KMS-11 (cell line): ENCODE results near the gene ZNF480.

Experiments used
- H2AFZ ChIP-seq: fragments of 200-600 bp; sonication (generic); 2 replicates; pipeline ENCODE4 v1.6.1; 2016; ENCODE audit warnings: antibody characterized with exemption, mixed run types, low read depth
- H3K27ac ChIP-seq: fragments of 200-600 bp; sonication (generic); 2 replicates; pipeline ENCODE4 v1.6.1; 2016; ENCODE audit warnings: mild to moderate bottlenecking, mixed run types
- H3K27me3 ChIP-seq: fragments of 200-600 bp; sonication (generic); 2 replicates; pipeline ENCODE4 v1.6.1; 2017; ENCODE audit warnings: mild to moderate bottlenecking, low read depth, mixed run types, moderate library complexity; ENCODE audit not compliant: insufficient read depth
- H3K36me3 ChIP-seq: fragments of 200-600 bp; sonication (generic); 2 replicates; pipeline ENCODE4 v1.6.1; 2017; ENCODE audit warnings: mild to moderate bottlenecking, mixed run types; ENCODE audit not compliant: insufficient read depth
- H3K4me1 ChIP-seq: fragments of 200-600 bp; sonication (generic); 2 replicates; pipeline ENCODE4 v1.6.1; 2016; ENCODE audit warnings: mild to moderate bottlenecking, low read depth, mixed run types; ENCODE audit not compliant: poor library complexity, severe bottlenecking
- H3K4me2 ChIP-seq: fragments of 200-600 bp; sonication (generic); 2 replicates; pipeline ENCODE4 v1.7.0; 2016; ENCODE audit warnings: mild to moderate bottlenecking, mixed run types
- H3K4me3 ChIP-seq: fragments of 200-600 bp; sonication (generic); IDR thresholded peaks from 2 replicates; pipeline ENCODE4 v1.6.1; 2017; ENCODE audit warnings: low read depth, low read length, mixed read lengths; ENCODE audit not compliant: insufficient read depth
- H3K79me2 ChIP-seq: fragments of 200-600 bp; sonication (generic); 2 replicates; pipeline ENCODE4 v1.6.1; 2016; ENCODE audit warnings: low read depth, mixed run types; ENCODE audit not compliant: insufficient read depth
- H3K9ac ChIP-seq: fragments of 200-600 bp; sonication (generic); 2 replicates; pipeline ENCODE4 v1.6.1; 2016; ENCODE audit warnings: mild to moderate bottlenecking, mixed run types
- H4K20me1 ChIP-seq: fragments of 200-600 bp; sonication (generic); 2 replicates; pipeline ENCODE4 v1.6.1; 2016; ENCODE audit warnings: mild to moderate bottlenecking, mixed run types; ENCODE audit not compliant: insufficient read depth
- TF ChIP-seq, protein P1 (sequence below): fragments of 200-600 bp; sonication (generic); conservative IDR thresholded peaks from 2 replicates; pipeline ENCODE4 v1.6.1; 2017; ENCODE audit warnings: low read depth, mild to moderate bottlenecking, antibody characterized with exemption, low read length, moderate library complexity, mixed read lengths

ZNF480 gene

DNA sequence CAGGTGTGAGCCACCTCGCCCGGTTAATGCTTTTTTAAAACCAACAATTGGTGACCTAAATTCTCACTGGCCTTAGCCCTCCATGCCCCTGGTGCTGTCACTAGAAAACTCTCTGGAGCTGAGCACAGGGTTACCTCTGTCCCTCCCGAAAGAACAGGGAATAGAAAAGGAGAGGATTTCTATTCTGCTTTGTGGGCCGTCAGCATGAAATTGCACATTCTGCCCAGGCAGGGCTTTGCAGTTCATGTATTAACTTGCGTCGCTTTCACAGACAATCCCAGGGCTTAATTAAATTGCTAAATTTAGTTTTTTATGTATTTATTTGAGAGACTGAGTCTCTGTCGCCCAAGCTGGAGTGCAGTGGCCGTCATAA is 583 bp upstream of the ZNF480 start:
- Histone ChIP-seq H3K27me3 (no peaks in the 10 kb centered on the region), H3K27ac (peak overlapping the region; percentile 20; the same call in 1 of the 2 replicates), H3K79me2 (no peaks in the 10 kb centered on the region), H3K9ac (no peak overlapping the region), H3K4me2 (peak overlapping the region; percentile 73), H3K36me3 (peaks cover 7% of the 10 kb centered on the region), H2AFZ (peak overlapping the region; percentile 66; the same call in 1 of the 2 replicates), H4K20me1 (no peaks in the 10 kb centered on the region), H3K4me3 (no peak overlapping the region), H3K4me1 (peaks cover 16% of the 10 kb centered on the region)
- TF ChIP-seq, protein P1, sequence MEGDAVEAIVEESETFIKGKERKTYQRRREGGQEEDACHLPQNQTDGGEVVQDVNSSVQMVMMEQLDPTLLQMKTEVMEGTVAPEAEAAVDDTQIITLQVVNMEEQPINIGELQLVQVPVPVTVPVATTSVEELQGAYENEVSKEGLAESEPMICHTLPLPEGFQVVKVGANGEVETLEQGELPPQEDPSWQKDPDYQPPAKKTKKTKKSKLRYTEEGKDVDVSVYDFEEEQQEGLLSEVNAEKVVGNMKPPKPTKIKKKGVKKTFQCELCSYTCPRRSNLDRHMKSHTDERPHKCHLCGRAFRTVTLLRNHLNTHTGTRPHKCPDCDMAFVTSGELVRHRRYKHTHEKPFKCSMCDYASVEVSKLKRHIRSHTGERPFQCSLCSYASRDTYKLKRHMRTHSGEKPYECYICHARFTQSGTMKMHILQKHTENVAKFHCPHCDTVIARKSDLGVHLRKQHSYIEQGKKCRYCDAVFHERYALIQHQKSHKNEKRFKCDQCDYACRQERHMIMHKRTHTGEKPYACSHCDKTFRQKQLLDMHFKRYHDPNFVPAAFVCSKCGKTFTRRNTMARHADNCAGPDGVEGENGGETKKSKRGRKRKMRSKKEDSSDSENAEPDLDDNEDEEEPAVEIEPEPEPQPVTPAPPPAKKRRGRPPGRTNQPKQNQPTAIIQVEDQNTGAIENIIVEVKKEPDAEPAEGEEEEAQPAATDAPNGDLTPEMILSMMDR: no peak

DNA sequence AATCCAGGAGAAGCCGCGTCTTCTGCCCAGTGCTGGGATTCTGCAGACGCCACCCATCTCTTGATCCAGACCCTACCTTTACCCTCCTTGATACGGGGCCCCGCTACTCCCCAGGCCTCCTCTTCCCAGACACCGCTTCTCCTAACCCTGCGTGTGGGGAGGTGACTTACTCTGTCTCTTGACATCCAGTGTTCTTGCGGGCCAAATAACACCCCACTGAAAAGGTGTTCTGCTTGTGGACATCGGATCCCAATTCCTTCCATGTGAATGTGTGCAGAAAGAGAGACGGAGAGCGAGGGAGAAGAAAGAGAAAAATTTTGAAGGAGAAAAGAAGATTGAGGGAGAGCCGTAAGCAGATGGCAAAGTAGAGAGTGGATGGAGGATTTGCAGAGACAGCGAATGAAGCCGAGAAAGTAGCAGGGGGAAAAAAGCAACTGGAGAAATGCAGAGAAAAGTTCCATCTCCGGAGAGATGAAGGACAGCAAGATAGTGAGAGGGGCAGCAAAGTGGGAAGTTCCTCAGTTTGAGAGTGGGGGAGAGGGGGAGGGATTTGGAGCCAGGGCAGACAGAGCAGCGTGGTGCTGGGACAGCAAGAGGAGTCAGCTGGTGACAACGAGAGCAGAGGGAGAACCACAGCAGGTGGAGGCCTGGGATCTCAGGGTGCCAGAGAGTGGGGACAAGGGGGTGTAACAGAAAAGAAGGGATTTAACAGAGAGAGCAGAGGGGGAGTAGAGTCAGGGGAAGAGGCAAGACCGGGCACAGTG is 814 bp downstream of the ZNF480 start:
- H3K27me3 ChIP-seq: no peaks in the 10 kb centered on the region
- no peaks in the 10 kb centered on the region for H3K79me2 ChIP-seq
- no peak overlapping the region for H3K4me3 ChIP-seq
- TF ChIP-seq, protein P1: no peak
- peak overlapping the region; percentile 55 for H3K4me2 ChIP-seq
- peak overlapping the region; percentile 61; the same call in 1 of the 2 replicates for H3K27ac ChIP-seq
- H2AFZ ChIP-seq: peak overlapping the region; percentile 92
- H3K36me3 ChIP-seq: peaks cover 7% of the 10 kb centered on the region
- H3K9ac ChIP-seq: peak overlapping the region; percentile 83; the same call in 1 of the 2 replicates
- peaks cover 16% of the 10 kb centered on the region for H3K4me1 ChIP-seq
- no peaks in the 10 kb centered on the region for H4K20me1 ChIP-seq

DNA sequence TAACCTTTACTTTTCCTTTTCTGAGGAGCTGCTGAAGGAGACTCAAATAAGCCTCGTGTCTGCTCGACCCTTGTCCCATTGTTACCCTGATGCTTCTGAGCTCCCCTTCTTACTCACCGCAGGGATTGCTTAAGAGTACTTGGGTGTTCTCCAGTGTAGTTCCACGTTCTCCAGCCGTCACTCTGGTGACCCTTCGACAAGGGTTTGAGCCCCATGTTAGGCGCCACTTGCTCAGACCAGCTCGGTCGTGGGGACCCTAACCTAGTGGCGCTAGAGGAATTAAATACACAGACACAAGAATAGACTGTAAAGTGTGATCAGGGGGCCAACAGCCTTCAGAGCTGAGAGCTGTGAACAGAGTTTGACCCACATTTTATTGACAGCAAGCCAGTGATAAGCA is 10.3 kb downstream of the ZNF480 start:
- H3K4me3 ChIP-seq: no peak overlapping the region
- H3K4me1 ChIP-seq: no peaks in the 10 kb centered on the region
- no peak overlapping the region for H3K27ac ChIP-seq
- H3K27me3 ChIP-seq: no peaks in the 10 kb centered on the region
- no peak overlapping the region for H3K4me2 ChIP-seq
- H3K79me2 ChIP-seq: no peaks in the 10 kb centered on the region
- H3K9ac ChIP-seq: no peak overlapping the region
- H3K36me3 ChIP-seq: no peaks in the 10 kb centered on the region; the same call in 1 of the 2 replicates
- TF ChIP-seq, protein P1: no peak
- H2AFZ ChIP-seq: no peak overlapping the region
- no peaks in the 10 kb centered on the region for H4K20me1 ChIP-seq

DNA sequence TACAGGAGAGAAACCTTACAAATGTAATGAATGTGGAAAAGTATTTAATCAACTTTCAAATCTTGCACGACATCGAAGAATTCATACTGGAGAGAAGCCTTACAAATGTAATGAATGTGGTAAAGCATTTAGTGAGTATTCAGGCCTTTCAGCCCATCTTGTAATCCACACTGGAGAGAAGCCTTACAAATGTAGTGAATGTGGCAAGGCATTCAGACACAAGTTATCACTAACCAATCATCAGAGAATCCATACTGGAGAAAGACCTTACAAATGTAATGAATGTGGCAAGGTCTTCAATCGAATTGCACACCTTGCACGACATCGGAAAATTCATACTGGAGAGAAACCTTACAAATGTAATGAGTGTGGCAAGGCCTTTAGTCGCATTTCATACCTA is 25.5 kb downstream of the ZNF480 start:
- no peaks in the 10 kb centered on the region for H3K4me1 ChIP-seq
- no peak overlapping the region for H2AFZ ChIP-seq
- no peak overlapping the region for H3K4me3 ChIP-seq
- H3K27me3 ChIP-seq: no peaks in the 10 kb centered on the region; the same call in 1 of the 2 replicates
- no peaks in the 10 kb centered on the region for H4K20me1 ChIP-seq
- no peak overlapping the region for H3K9ac ChIP-seq
- no peak overlapping the region for H3K4me2 ChIP-seq
- H3K27ac ChIP-seq: no peak overlapping the region
- H3K36me3 ChIP-seq: peaks cover 12% of the 10 kb centered on the region; the same call in 1 of the 2 replicates
- no peaks in the 10 kb centered on the region for H3K79me2 ChIP-seq
- TF ChIP-seq, protein P1: no peak
